Loucy (cell line): ENCODE data around the gene TMEM97.

ENCODE experiments used
- H2AFZ ChIP-seq: fragments of 200-600 bp; sonication (generic); 2 replicates; pipeline ENCODE4 v1.6.0; 2016; ENCODE audit warnings: antibody characterized with exemption, mild to moderate bottlenecking, low read length, moderate library complexity
- H3F3A ChIP-seq: fragments of 200-600 bp; 2 replicates; pipeline ENCODE4 v1.6.0; 2016; ENCODE audit warnings: antibody characterized with exemption, low read depth, mild to moderate bottlenecking
- H3K27me3 ChIP-seq: fragments of 200-600 bp; sonication (generic); 2 replicates; pipeline ENCODE4 v1.6.1; 2014; ENCODE audit warnings: low read length, mild to moderate bottlenecking; ENCODE audit not compliant: insufficient read depth, poor library complexity, severe bottlenecking
- H3K36me3 ChIP-seq: fragments of 200-600 bp; sonication (generic); 2 replicates; pipeline ENCODE4 v1.6.1; 2016; ENCODE audit warnings: low read length; ENCODE audit not compliant: insufficient read depth
- H3K4me1 ChIP-seq: fragments of 200-600 bp; sonication (generic); 2 replicates; pipeline ENCODE4 v1.5.1; 2014; ENCODE audit warnings: low read length, mild to moderate bottlenecking; ENCODE audit not compliant: insufficient read depth, poor library complexity, severe bottlenecking
- H3K4me2 ChIP-seq: fragments of 200-600 bp; sonication (generic); 2 replicates; pipeline ENCODE4 v1.6.0; 2014; ENCODE audit warnings: antibody characterized with exemption, low read length, low read depth, mild to moderate bottlenecking; ENCODE audit not compliant: poor library complexity, severe bottlenecking
- H3K4me3 ChIP-seq: fragments of 200-600 bp; sonication (generic); 2 replicates; pipeline ENCODE4 v1.5.1; 2014; ENCODE audit warnings: low read length, mild to moderate bottlenecking, mixed read lengths; ENCODE audit not compliant: poor library complexity, severe bottlenecking
- H3K79me2 ChIP-seq: fragments of 200-600 bp; sonication (generic); 2 replicates; pipeline ENCODE4 v1.6.1; 2014; ENCODE audit warnings: low read length; ENCODE audit not compliant: insufficient read depth
- H3K9ac ChIP-seq: fragments of 200-600 bp; sonication (generic); 2 replicates; pipeline ENCODE4 v1.6.0; 2014; ENCODE audit warnings: mild to moderate bottlenecking, low read depth, low read length, moderate library complexity; ENCODE audit not compliant: poor library complexity, severe bottlenecking
- H3K9me2 ChIP-seq: fragments of 200-600 bp; sonication (generic); replicated peaks from 2 replicates; pipeline ENCODE4 v1.6.1; 2016; ENCODE audit warnings: low read depth, low read length, mixed read lengths
- H3K9me3 ChIP-seq: fragments of 200-600 bp; sonication (generic); 2 replicates; pipeline ENCODE4 v1.6.1; 2014; ENCODE audit warnings: mild to moderate bottlenecking, antibody characterized with exemption, low read length, low read depth; ENCODE audit not compliant: insufficient read depth
- H4K20me1 ChIP-seq: fragments of 200-600 bp; sonication (generic); 2 replicates; pipeline ENCODE4 v1.6.0; 2014; ENCODE audit warnings: antibody characterized with exemption, low read length, mild to moderate bottlenecking; ENCODE audit not compliant: insufficient read depth, poor library complexity, severe bottlenecking
- EZH2phosphoT487 ChIP-seq: fragments of 200-600 bp; IDR thresholded peaks from 2 replicates; pipeline ENCODE4 v1.6.1; 2018; ENCODE audit warnings: antibody characterized with exemption, mild to moderate bottlenecking, moderate library complexity, borderline replicate concordance
- TF ChIP-seq, protein P1 (sequence below): fragments of 200-600 bp; sonication (generic); conservative IDR thresholded peaks from 2 replicates; pipeline ENCODE4 v1.5.1; 2014; ENCODE audit warnings: mild to moderate bottlenecking, antibody characterized with exemption, low read length

TMEM97 gene

DNA sequence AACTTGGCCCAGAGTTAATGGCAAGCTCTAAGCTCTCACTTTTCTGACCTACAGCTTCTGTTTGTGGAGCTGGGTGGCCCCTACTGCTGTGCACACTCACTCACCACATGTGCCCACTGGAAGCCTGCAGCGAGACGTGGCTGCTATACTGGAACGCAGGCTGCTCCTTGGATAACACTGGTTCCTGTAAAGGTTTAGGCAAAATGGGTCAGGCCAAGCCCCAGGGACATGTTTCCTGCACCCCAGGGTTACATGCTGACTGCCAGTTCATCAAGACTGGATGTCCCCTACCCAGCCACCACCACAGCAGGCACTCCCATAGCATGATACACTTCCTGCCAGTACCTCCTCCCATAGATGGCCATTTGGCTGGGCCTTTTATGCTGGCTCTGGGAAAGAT, 30.0 kb downstream of the TMEM97 start:
- Histone ChIP-seq H3K4me2 (no peak overlapping the region), H2AFZ (no peak overlapping the region), H3K4me3 (no peak overlapping the region), H3K4me1 (no peaks in the 10 kb centered on the region), H3K9ac (no peak overlapping the region), H3K36me3 (peaks cover 48% of the 10 kb centered on the region; the same call in 1 of the 2 replicates), H3K79me2 (no peaks in the 10 kb centered on the region), H4K20me1 (no peaks in the 10 kb centered on the region), H3K9me3 (no peaks in the 10 kb centered on the region), H3K27me3 (no peaks in the 10 kb centered on the region), H3F3A (no peaks in the 10 kb centered on the region), H3K9me2 (no peaks in the 10 kb centered on the region)
- no peak for TF ChIP-seq EZH2phosphoT487
- TF ChIP-seq, protein P1, sequence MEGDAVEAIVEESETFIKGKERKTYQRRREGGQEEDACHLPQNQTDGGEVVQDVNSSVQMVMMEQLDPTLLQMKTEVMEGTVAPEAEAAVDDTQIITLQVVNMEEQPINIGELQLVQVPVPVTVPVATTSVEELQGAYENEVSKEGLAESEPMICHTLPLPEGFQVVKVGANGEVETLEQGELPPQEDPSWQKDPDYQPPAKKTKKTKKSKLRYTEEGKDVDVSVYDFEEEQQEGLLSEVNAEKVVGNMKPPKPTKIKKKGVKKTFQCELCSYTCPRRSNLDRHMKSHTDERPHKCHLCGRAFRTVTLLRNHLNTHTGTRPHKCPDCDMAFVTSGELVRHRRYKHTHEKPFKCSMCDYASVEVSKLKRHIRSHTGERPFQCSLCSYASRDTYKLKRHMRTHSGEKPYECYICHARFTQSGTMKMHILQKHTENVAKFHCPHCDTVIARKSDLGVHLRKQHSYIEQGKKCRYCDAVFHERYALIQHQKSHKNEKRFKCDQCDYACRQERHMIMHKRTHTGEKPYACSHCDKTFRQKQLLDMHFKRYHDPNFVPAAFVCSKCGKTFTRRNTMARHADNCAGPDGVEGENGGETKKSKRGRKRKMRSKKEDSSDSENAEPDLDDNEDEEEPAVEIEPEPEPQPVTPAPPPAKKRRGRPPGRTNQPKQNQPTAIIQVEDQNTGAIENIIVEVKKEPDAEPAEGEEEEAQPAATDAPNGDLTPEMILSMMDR = no peak

DNA sequence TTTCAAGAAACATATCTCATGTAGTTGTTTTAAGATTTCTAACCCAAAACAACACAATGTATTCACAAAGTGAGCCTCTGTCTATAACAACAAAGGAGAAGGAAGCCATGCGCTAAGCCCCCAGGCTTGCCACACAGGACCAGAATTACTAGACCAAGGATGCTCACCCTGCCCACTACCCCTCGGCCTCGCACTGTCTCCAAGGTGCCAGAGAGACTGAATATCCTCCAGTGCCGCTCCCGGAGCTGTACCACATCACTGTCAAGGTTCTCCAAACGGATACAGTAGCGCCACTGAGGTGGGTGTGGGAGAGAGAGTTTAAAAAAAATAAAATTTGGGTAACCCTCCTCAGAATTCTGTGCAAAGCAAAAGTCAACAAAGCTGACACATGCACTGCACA, 31.3 kb downstream of the TMEM97 start:
- no peak overlapping the region for H3K4me2 ChIP-seq
- no peaks in the 10 kb centered on the region for H3F3A ChIP-seq
- H2AFZ ChIP-seq = no peak overlapping the region
- no peaks in the 10 kb centered on the region for H4K20me1 ChIP-seq
- no peaks in the 10 kb centered on the region for H3K27me3 ChIP-seq
- peaks cover 6% of the 10 kb centered on the region; the same call in 1 of the 2 replicates for H3K79me2 ChIP-seq
- H3K9ac ChIP-seq = no peak overlapping the region
- H3K36me3 ChIP-seq = peaks cover 48% of the 10 kb centered on the region; the same call in 1 of the 2 replicates
- no peaks in the 10 kb centered on the region for H3K4me1 ChIP-seq
- H3K9me3 ChIP-seq = no peaks in the 10 kb centered on the region
- TF ChIP-seq, protein P1 = no peak
- TF ChIP-seq EZH2phosphoT487 = no peak
- H3K9me2 ChIP-seq = no peaks in the 10 kb centered on the region
- H3K4me3 ChIP-seq = no peak overlapping the region

DNA sequence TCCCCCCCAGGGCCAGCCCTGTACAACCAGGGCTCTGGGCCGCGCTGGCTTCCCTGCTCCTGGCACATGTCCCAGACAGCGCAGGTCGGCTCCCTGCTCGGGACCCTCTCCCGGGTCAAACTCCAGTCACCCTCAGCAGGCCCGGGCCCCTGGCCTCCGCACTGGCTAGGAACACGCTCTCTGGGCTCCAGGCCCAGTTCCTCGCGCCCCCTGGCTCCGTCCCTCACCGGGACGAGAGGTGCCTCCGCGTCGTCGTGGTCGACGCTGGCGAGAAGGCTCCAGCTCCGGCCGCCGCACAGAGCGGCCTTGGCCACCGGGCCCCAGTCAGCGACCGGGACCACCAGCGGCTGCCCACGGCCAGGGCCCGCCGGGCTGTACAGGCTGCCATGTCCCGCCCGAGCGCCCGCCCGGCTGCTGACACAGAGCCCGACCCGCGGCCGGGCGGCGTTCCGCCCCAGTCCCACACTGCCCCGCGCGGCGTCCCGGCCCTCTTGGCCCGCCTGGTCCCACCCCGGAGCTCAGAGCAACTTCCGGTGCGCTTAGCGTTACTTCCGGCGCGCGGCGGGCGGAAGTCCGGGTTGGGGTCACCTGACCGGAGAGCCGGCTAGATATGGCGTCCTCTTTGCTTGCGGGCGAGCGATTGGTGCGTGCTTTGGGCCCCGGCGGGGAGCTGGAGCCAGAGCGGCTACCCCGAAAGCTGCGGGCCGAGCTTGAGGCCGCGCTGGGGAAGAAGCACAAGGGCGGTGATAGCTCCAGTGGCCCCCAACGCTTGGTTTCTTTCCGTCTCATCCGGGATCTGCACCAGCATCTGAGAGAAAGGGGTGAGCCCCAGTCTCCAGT, 38.3 kb downstream of the TMEM97 start, which contains the start of gene POLDIP2:
Gene POLDIP2 (minus strand): TSS at position 467 of the 840 bp plus-strand sequence. CDS start 79 bp downstream, at position 388.
- Histone ChIP-seq H3K9ac (peak within 1 kb of the TSS; percentile 96), H3K4me2 (peak within 1 kb of the TSS; percentile 99), H3K79me2 (peaks cover 40% of the 10 kb centered on the region), H4K20me1 (peaks cover 5% of the 10 kb centered on the region), H2AFZ (peak within 1 kb of the TSS; percentile 93), H3K9me2 (no peaks in the 10 kb centered on the region), H3F3A (no peaks in the 10 kb centered on the region), H3K4me3 (peak within 1 kb of the TSS; percentile 81), H3K27me3 (no peaks in the 10 kb centered on the region), H3K36me3 (peaks cover 22% of the 10 kb centered on the region; the same call in 1 of the 2 replicates), H3K9me3 (no peaks in the 10 kb centered on the region), H3K4me1 (peaks cover 26% of the 10 kb centered on the region)
- TF ChIP-seq, protein P1 = no peak
- no peak for TF ChIP-seq EZH2phosphoT487
